ENCODE results near the gene RAD51B.

Gene RAD51B

DNA sequence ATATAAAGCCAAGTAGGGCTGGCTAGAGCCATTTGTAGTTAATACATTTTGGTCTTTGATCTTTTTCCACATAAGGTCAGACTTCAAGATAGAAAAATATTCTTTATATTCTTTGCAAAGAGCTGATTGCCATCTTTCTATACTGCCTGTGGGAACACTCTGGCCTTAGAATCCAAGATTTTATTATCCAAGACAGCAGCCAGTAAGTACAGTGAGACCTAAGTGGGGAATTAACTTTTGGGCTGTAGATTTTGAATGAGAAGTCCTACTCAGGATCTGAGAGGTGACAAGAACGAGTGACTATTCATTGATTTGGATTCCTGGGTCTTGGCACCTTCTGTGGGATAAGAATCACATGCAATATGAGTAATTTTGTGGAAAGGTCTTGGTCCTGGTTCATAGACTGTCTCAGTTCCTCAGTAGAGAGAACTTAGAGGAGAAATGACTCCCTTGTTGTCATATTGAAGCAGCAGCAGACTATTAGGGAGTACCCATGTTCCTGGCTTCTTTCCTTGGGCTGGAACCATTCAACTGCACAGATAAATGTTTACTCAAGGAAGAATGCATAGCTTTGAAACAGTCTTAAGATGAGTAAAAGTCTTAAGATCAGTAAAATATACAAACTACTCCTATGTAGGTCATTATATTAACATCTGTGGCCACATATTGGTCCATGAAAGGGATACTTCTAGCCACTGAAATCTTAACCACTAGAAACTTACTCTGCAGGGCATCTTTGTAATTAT, 353.8 kb downstream of the RAD51B start:
- TF ChIP-seq CTCF (IDR thresholded peaks at IDR 0.05; ENCODE audit: poor library complexity, severe bottlenecking), result no peak
- Histone ChIP-seq H3K36me3 (ENCODE audit: low read depth) (no peaks in the 10 kb centered on the region), H3K4me3 (ENCODE audit: severe bottlenecking) (no peak overlapping the region), H3K9me3 (ENCODE audit: severe bottlenecking) (no peaks in the 10 kb centered on the region), H3K27ac (ENCODE audit: poor library complexity, severe bottlenecking) (no peak overlapping the region), H3K27me3 (ENCODE audit: insufficient read depth, poor library complexity, severe bottlenecking) (no peaks in the 10 kb centered on the region), H3K4me1 (ENCODE audit: insufficient read depth, poor library complexity, severe bottlenecking) (peaks cover 11% of the 10 kb centered on the region)
- DNase-seq (ENCODE audit: low spot score), result no peak
- no peak for ATAC-seq (ENCODE audit: low read depth)

DNA sequence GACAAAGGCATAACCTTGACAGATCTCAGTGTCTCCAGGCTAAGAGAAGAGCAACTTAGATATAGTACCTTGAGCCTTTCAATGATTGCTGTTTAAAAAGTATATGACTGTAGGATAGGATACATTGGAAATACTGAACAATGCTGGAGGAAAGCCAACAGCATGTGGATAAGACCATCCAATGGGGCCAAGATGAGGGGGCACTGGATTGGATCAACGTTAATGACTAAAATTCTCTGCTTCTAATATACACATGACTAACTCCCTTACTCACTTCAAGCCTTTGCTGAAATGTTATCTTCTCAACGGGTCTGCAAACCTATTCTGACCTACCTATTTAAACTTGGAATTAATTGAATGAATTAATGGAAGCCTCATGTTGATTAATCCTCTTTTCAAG, 354.9 kb downstream of the RAD51B start:
- no peak for TF ChIP-seq CTCF (IDR thresholded peaks at IDR 0.05; ENCODE audit: poor library complexity, severe bottlenecking)
- no peak overlapping the region for H3K4me3 ChIP-seq (ENCODE audit: severe bottlenecking)
- H3K36me3 ChIP-seq (ENCODE audit: low read depth), result no peaks in the 10 kb centered on the region
- H3K27me3 ChIP-seq (ENCODE audit: insufficient read depth, poor library complexity, severe bottlenecking), result no peaks in the 10 kb centered on the region
- ATAC-seq (ENCODE audit: low read depth), result no peak
- peaks cover 11% of the 10 kb centered on the region for H3K4me1 ChIP-seq (ENCODE audit: insufficient read depth, poor library complexity, severe bottlenecking)
- DNase-seq (ENCODE audit: low spot score), result no peak
- no peaks in the 10 kb centered on the region for H3K9me3 ChIP-seq (ENCODE audit: severe bottlenecking)
- H3K27ac ChIP-seq (ENCODE audit: poor library complexity, severe bottlenecking), result no peak overlapping the region

- Histone ChIP-seq H3K27ac (ENCODE audit: poor library complexity, severe bottlenecking) (no peak overlapping the region), H3K27me3 (ENCODE audit: insufficient read depth, poor library complexity, severe bottlenecking) (no peaks in the 10 kb centered on the region), H3K36me3 (ENCODE audit: low read depth) (no peaks in the 10 kb centered on the region), H3K4me1 (ENCODE audit: insufficient read depth, poor library complexity, severe bottlenecking) (peaks cover 17% of the 10 kb centered on the region), H3K9me3 (ENCODE audit: severe bottlenecking) (no peaks in the 10 kb centered on the region), H3K4me3 (ENCODE audit: severe bottlenecking) (no peak overlapping the region)
- TF ChIP-seq CTCF (IDR thresholded peaks at IDR 0.05; ENCODE audit: poor library complexity, severe bottlenecking), result no peak
- DNase-seq (ENCODE audit: low spot score) (no peak), ATAC-seq (ENCODE audit: low read depth) (no peak)
Measured at GRCh38 chr14:68176687-68177086, 357.1 kb downstream of the RAD51B start.

DNA sequence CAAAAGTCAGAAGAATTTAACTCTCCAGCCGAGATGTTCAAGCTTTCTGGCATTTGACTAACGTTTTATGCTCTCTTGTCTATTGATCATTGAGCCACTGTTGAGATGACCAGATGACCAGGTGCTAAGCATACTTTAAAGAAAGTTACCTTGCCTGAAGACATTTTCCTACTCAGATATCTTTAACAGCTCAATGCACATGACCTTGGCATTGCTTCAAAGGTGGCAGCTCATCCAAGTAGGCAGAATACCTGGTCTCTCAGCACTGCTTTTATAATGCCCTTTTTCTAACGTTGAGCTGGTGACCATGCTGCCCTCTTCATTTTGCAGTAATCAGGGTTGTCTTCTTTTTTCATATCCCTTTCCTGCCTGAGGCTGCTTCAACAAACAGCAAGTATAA, 358.1 kb downstream of the RAD51B start:
- H3K27ac ChIP-seq (ENCODE audit: poor library complexity, severe bottlenecking), result no peak overlapping the region
- ATAC-seq (ENCODE audit: low read depth) (no peak), DNase-seq (ENCODE audit: low spot score) (no peak)
- H3K4me3 ChIP-seq (ENCODE audit: severe bottlenecking), result no peak overlapping the region
- H3K36me3 ChIP-seq (ENCODE audit: low read depth), result no peaks in the 10 kb centered on the region
- peaks cover 11% of the 10 kb centered on the region for H3K4me1 ChIP-seq (ENCODE audit: insufficient read depth, poor library complexity, severe bottlenecking)
- no peaks in the 10 kb centered on the region for H3K9me3 ChIP-seq (ENCODE audit: severe bottlenecking)
- no peak for TF ChIP-seq CTCF (IDR thresholded peaks at IDR 0.05; ENCODE audit: poor library complexity, severe bottlenecking)
- no peaks in the 10 kb centered on the region for H3K27me3 ChIP-seq (ENCODE audit: insufficient read depth, poor library complexity, severe bottlenecking)

DNA sequence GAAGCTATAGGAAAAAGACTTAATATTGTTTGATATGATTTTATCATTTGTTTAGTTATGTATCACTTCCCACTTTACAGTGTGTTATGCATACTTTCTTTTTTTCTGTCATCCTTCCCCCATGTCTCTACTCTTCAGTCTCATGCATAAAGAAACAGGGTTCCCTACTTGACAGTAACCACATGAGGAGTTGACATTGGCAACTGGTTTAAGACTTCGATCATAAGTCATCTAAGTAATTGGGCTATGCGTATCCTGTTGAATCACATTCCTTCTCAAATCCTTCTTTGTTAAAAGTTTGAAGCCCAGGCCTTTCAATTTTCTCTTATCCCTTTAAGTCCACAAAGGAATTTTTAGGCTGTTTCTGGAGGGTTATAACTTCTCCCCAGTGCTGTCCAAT, 358.7 kb downstream of the RAD51B start:
- Histone ChIP-seq H3K36me3 (ENCODE audit: low read depth) (no peaks in the 10 kb centered on the region), H3K27ac (ENCODE audit: poor library complexity, severe bottlenecking) (no peak overlapping the region), H3K4me1 (ENCODE audit: insufficient read depth, poor library complexity, severe bottlenecking) (peaks cover 11% of the 10 kb centered on the region), H3K27me3 (ENCODE audit: insufficient read depth, poor library complexity, severe bottlenecking) (no peaks in the 10 kb centered on the region), H3K9me3 (ENCODE audit: severe bottlenecking) (no peaks in the 10 kb centered on the region), H3K4me3 (ENCODE audit: severe bottlenecking) (no peak overlapping the region)
- no peak for TF ChIP-seq CTCF (IDR thresholded peaks at IDR 0.05; ENCODE audit: poor library complexity, severe bottlenecking)
- DNase-seq (ENCODE audit: low spot score), result no peak
- no peak for ATAC-seq (ENCODE audit: low read depth)

Measured in RWPE2 (cell line).